ENCODE data around the gene SULT6B1. TPM values are rescaled to one million over a fixed set of nuclear protein-coding genes. Genes with fewer than 3 reads are reported as not detected.

The SULT6B1 gene
- total and polyA plus RNA-seq, 2 of the 4 experiments (the other 2 are of a cell fraction) = not detected

- no peak overlapping the region for H3K14ac ChIP-seq (replicated peaks; ENCODE audit: low read depth, low read length)
- no peak for TF ChIP-seq MXI1 (IDR thresholded peaks at IDR 0.05; ENCODE audit: borderline replicate concordance, low read depth, low read length)
- no peak for TF ChIP-seq CHD1 (IDR thresholded peaks at IDR 0.05; ENCODE audit: low read depth, low read length)
- no peak for TF ChIP-seq MAFK (IDR thresholded peaks at IDR 0.05; ENCODE audit: low read depth, low read length)
- no peak for TF ChIP-seq SMC3 (IDR thresholded peaks at IDR 0.05; ENCODE audit: low read depth, low read length)
- TF ChIP-seq POLR2A (IDR thresholded peaks at IDR 0.05; ENCODE audit: low read depth, low read length) = no peak
- no peak for TF ChIP-seq MAZ (IDR thresholded peaks at IDR 0.05; ENCODE audit: borderline replicate concordance, low read depth, low read length)
- TF ChIP-seq FOS (IDR thresholded peaks at IDR 0.05; ENCODE audit: low read depth, low read length) = no peak
- TF ChIP-seq ELK1 (IDR thresholded peaks at IDR 0.05; ENCODE audit: borderline replicate concordance, low read depth, low read length) = no peak
- TF ChIP-seq CTCF (conservative IDR thresholded peaks at IDR 0.05; ENCODE audit: low read depth, low read length) = no peak
- no peak for TF ChIP-seq RFX5 (IDR thresholded peaks at IDR 0.05; ENCODE audit: low read depth, low read length)
- no peak for TF ChIP-seq RCOR1 (IDR thresholded peaks at IDR 0.05; ENCODE audit: insufficient replicate concordance, low read length)
- TF ChIP-seq NFE2L2 (IDR thresholded peaks at IDR 0.05; ENCODE audit: low read depth, low read length) = no peak
- H4K8ac ChIP-seq (ENCODE audit: low read depth in 2 of 2, low read length in 2 of 2) = no peak overlapping the region
- no peak overlapping the region for H3K23ac ChIP-seq (ENCODE audit: low read depth, low read length)
- no peak for DNase-seq
- no peak overlapping the region for H4K5ac ChIP-seq (ENCODE audit: low read depth, low read length)
- intact Hi-C loops (cut with micrococcal nuclease) (no loop called here), in situ Hi-C loops (cut with MboI; ENCODE audit: low sequenced_read_pairs) (no loop called here), dilution Hi-C loops (cut with HindIII; ENCODE audit: low sequenced_read_pairs, unreplicated experiment) (no loop called here)
- no peaks in the 10 kb centered on the region for H3K27me3 ChIP-seq (ENCODE audit: control insufficient read depth, insufficient read depth, low read length)
- H2BK15ac ChIP-seq (ENCODE audit: low read depth, low read length) = no peak overlapping the region
- H4K20me1 ChIP-seq (ENCODE audit: insufficient read depth, low read length) = peaks cover 3% of the 10 kb centered on the region; the same call in 1 of the 2 replicates
- H3K4ac ChIP-seq (ENCODE audit: low read depth, low read length) = no peak overlapping the region
- ATAC-seq (ENCODE audit: low read depth) = no peak
- H3K9ac ChIP-seq (ENCODE audit: low read depth, low read length) = no peak overlapping the region
- H3K4me2 ChIP-seq (ENCODE audit: low read depth, low read length) = no peak overlapping the region
- no peak overlapping the region for H3K56ac ChIP-seq (ENCODE audit: extremely low read depth, insufficient read depth, low read length)
- H2AFZ ChIP-seq (replicated peaks; ENCODE audit: low read length, poor library complexity) = no peak overlapping the region
- BruUV-seq (replicated peaks) = no TSS peak
- peaks cover 9% of the 10 kb centered on the region for H3K9me1 ChIP-seq (ENCODE audit: insufficient read depth, low read length)
- ChIA-PET POLR2A (ENCODE audit: unreplicated experiment) (no interaction called here), CTCF (interaction anchor here (0.7 kb wide), 1 partner anchor 649 kb away, joined by 3 read pairs; no protein-coding TSS in a partner anchor)
- no peaks in the 10 kb centered on the region for H3K9me3 ChIP-seq (ENCODE audit: control insufficient read depth, insufficient read depth, low read length)
- no peak overlapping the region for H2BK120ac ChIP-seq (ENCODE audit: low read depth, low read length)
- no peak overlapping the region for H3K27ac ChIP-seq (ENCODE audit: insufficient read depth, low read length)
- H3K36me3 ChIP-seq (ENCODE audit: control insufficient read depth, insufficient read depth, low read length) = peaks cover 31% of the 10 kb centered on the region
- H3K18ac ChIP-seq (ENCODE audit: low read depth, low read length) = no peak overlapping the region
- H2BK5ac ChIP-seq (ENCODE audit: low read depth, low read length, poor library complexity, severe bottlenecking) = no peak overlapping the region
- no peaks in the 10 kb centered on the region; the same call in 1 of the 2 replicates for H3K4me1 ChIP-seq (ENCODE audit: control insufficient read depth, insufficient read depth, low read length)
- no CpG with 5 or more reads among the region's 2 CpGs for WGBS, 2 experiments (ENCODE audit: extremely low coverage in 2 of 2, insufficient read length in 1 of 2)
- no peak overlapping the region for H3K4me3 ChIP-seq (ENCODE audit: insufficient read depth, low read depth, low read length)
- H2BK20ac ChIP-seq (ENCODE audit: low read depth, low read length) = no peak overlapping the region
- peaks cover 21 to 29% of the 10 kb centered on the region in 2 experiments for H3K79me1 ChIP-seq (ENCODE audit: low read depth in 1 of 2, low read length in 2 of 2)
- no peak overlapping the region for H2AK5ac ChIP-seq (ENCODE audit: low read depth, low read length)
- H4K91ac ChIP-seq (ENCODE audit: insufficient read depth, low read depth, low read length) = no peak overlapping the region
- H2AK9ac ChIP-seq (replicated peaks; ENCODE audit: low read depth, low read length, poor library complexity) = no peak overlapping the region
These were observed 42.4 kb downstream of the SULT6B1 start for GRCh38 chr2:37146062-37146461.

Data from IMR-90 (cell line).